ENCODE measurements around the gene COG2. TPM values are rescaled to one million over a fixed set of nuclear protein-coding genes. Genes with fewer than 3 reads are reported as not detected.

Gene COG2
- total and polyA plus RNA-seq, 2 of the 13 experiments (the other 11 are each of a cell fraction or from before 2014, with no cell fraction given) = 16.8 to 36.3 TPM

DNA sequence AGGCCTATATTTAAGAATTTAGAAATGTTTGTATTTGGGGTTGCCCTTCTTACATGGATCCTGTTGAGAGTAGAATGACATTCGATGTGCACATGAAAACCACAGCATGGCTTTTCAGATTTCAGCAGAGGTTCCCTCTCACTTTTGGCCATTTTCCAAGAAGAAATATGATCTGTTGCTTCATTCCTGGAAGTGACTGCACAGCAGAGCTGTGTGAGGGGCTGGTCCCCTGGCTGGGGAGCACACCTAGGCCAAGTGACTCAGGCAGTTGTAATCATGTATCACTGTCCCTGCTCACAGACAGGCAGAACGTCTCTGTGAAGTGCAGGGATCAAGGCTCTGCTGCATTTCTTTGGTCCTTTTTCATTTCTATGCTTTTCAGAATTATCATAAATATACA is 39.3 kb downstream of the COG2 start (continued):
- TF ChIP-seq ZFP36 (IDR thresholded peaks at IDR 0.05; ENCODE audit: borderline replicate concordance, low read depth, low read length, partially characterized antibody) (no peak), CREM (IDR thresholded peaks at IDR 0.05) (peak; percentile 30; the same call in 1 of the 2 replicates), CREM (CRISPR knock-in tag; IDR thresholded peaks at IDR 0.05) (no peak), KLF6 (CRISPR knock-in tag; IDR thresholded peaks at IDR 0.05) (no peak), CBX5 (CRISPR knock-in tag; IDR thresholded peaks at IDR 0.05; ENCODE audit: borderline replicate concordance) (peak; percentile 51; the same call in 1 of the 2 replicates), THAP11 (CRISPR knock-in tag; IDR thresholded peaks at IDR 0.05) (0 out of 2 replicates have a peak, but pooled peaks have one; percentile 18), BCL6 (CRISPR knock-in tag; IDR thresholded peaks at IDR 0.05) (peak; percentile 79), ZNF296 (CRISPR knock-in tag; conservative IDR thresholded peaks at IDR 0.05) (no peak), ZNF263 (CRISPR knock-in tag; IDR thresholded peaks at IDR 0.05) (peak; percentile 60; the same call in 1 of the 2 replicates), POLR2AphosphoS5 (IDR thresholded peaks at IDR 0.05; ENCODE audit: low read depth, low read length) (no peak), ISL2 (CRISPR knock-in tag; IDR thresholded peaks at IDR 0.05) (peak; percentile 46; the same call in 1 of the 2 replicates), ZNF704 (CRISPR knock-in tag; IDR thresholded peaks at IDR 0.05; ENCODE audit: borderline replicate concordance) (no peak), ZNF839 (CRISPR knock-in tag; IDR thresholded peaks at IDR 0.05; ENCODE audit: borderline replicate concordance) (no peak), ZNF83 (CRISPR knock-in tag; IDR thresholded peaks at IDR 0.05; ENCODE audit: borderline replicate concordance) (no peak), ZGPAT (CRISPR knock-in tag; IDR thresholded peaks at IDR 0.05) (0 out of 2 replicates have a peak, but pooled peaks have one; percentile 20)
- TF ChIP-seq, protein P1, sequence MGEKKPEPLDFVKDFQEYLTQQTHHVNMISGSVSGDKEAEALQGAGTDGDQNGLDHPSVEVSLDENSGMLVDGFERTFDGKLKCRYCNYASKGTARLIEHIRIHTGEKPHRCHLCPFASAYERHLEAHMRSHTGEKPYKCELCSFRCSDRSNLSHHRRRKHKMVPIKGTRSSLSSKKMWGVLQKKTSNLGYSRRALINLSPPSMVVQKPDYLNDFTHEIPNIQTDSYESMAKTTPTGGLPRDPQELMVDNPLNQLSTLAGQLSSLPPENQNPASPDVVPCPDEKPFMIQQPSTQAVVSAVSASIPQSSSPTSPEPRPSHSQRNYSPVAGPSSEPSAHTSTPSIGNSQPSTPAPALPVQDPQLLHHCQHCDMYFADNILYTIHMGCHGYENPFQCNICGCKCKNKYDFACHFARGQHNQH (CRISPR knock-in tag; IDR thresholded peaks at IDR 0.05) = peak; percentile 61; the same call in 1 of the 2 replicates
- TF ChIP-seq, protein P2, sequence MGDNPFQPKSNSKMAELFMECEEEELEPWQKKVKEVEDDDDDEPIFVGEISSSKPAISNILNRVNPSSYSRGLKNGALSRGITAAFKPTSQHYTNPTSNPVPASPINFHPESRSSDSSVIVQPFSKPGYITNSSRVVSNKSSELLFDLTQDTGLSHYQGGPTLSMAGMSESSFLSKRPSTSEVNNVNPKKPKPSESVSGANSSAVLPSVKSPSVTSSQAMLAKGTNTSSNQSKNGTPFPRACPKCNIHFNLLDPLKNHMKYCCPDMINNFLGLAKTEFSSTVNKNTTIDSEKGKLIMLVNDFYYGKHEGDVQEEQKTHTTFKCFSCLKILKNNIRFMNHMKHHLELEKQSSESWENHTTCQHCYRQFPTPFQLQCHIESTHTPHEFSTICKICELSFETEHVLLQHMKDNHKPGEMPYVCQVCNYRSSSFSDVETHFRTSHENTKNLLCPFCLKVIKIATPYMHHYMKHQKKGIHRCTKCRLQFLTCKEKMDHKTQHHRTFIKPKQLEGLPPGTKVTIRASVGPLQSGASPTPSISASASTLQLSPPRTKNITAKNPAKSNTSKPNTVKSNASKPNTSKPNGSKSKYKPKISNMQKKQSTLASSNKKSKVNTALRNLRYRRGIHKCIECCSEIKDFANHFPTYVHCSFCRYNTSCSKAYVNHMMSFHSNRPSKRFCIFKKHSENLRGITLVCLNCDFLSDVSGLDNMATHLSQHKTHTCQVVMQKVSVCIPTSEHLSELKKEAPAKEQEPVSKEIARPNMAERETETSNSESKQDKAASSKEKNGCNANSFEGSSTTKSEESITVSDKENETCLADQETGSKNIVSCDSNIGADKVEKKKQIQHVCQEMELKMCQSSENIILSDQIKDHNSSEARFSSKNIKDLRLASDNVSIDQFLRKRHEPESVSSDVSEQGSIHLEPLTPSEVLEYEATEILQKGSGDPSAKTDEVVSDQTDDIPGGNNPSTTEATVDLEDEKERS (CRISPR knock-in tag; IDR thresholded peaks at IDR 0.05) = no peak
- TF ChIP-seq, protein P3, sequence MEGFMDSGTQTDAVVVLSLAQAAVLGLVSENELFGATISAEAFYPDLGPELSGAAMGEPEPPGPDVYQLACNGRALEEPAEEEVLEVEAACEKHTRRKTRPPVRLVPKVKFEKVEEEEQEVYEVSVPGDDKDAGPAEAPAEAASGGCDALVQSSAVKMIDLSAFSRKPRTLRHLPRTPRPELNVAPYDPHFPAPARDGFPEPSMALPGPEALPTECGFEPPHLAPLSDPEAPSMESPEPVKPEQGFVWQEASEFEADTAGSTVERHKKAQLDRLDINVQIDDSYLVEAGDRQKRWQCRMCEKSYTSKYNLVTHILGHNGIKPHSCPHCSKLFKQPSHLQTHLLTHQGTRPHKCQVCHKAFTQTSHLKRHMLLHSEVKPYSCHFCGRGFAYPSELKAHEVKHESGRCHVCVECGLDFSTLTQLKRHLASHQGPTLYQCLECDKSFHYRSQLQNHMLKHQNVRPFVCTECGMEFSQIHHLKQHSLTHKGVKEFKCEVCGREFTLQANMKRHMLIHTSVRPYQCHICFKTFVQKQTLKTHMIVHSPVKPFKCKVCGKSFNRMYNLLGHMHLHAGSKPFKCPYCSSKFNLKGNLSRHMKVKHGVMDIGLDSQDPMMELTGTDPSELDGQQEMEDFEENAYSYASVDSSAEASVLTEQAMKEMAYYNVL (CRISPR knock-in tag; IDR thresholded peaks at IDR 0.05; ENCODE audit: borderline replicate concordance) = no peak
